Testis (tissue), 3 donors: Measurements from ENCODE around the gene CD300LF. TPM values are rescaled to one million over a fixed set of nuclear protein-coding genes. Genes with fewer than 3 reads are reported as not detected.

Experiments
- DNase-seq: peaks from one replicate; pipeline ENCODE4 v3.0.0-alpha.2; 2019
- H3K27ac ChIP-seq, 2 donors: fragments of 200-600 bp; sonication (generic); one replicate each; pipeline ENCODE4 v1.5.1; 2019
- H3K27me3 ChIP-seq: fragments of 200-600 bp; sonication (generic); one replicate; pipeline ENCODE4 v1.5.1; 2019
- H3K36me3 ChIP-seq: fragments of 200-600 bp; sonication (generic); one replicate; pipeline ENCODE4 v1.5.1; 2017; ENCODE audit warnings: low read depth; ENCODE audit errors: missing control alignments
- H3K4me1 ChIP-seq: fragments of 200-600 bp; sonication (generic); one replicate; pipeline ENCODE4 v1.5.1; 2019
- H3K4me3 ChIP-seq, 2 donors: fragments of 200-600 bp; sonication (generic); one replicate each; pipeline ENCODE4 v1.5.1; 2017 to 2019
- H3K9me3 ChIP-seq: fragments of 200-600 bp; sonication (generic); one replicate; pipeline ENCODE4 v1.5.1; 2017
- CTCF ChIP-seq, 3 experiments: fragments of 450-650 bp in 2 of 3; fragments of 200-600 bp in 1 of 3; sonication (generic) in 1 of 3; IDR thresholded peaks; one replicate each; pipeline ENCODE4 v1.5.1; 2016 to 2019; ENCODE audit warnings: antibody characterized with exemption in 3 of 3, mild to moderate bottlenecking in 2 of 3, moderate library complexity in 1 of 3
- POLR2A ChIP-seq: fragments of 450-650 bp; IDR thresholded peaks from one replicate; pipeline ENCODE4 v1.6.1; 2017; ENCODE audit warnings: antibody characterized with exemption, mild to moderate bottlenecking, moderate library complexity
- WGBS, 2 donors: methylation state at CpG; one replicate each; pipeline ENCODE4 v1.1.5; 2018; 5-methylcytosine and 5-hydroxymethylcytosine counted together
- intact Hi-C: fragments of 100-400 bp; cut with DNase I; formaldehyde crosslinking; loops from one replicate; pipeline ENCODE4 v1.15.1; 2023; ENCODE audit warnings: low total_unique reads
- polyA plus RNA-seq: library from polyadenylated mRNA; stranded (reverse); fragments of 350-450 nt; fragmentation: Illumina TruSeq; extraction: RNeasy Lipid Tissue Mini Kit (QIAGEN cat#74804); gene quantifications from one replicate; pipeline ENCODE4 v1.2.3, GENCODE V29; 2014; ENCODE audit warnings: low read depth, low replicate concordance; ENCODE audit not compliant: insufficient read depth
- total RNA-seq, 2 donors: library from RNA; depleted of rRNA; stranded (reverse); fragments of >200 nt; gene quantifications; one replicate each; pipeline ENCODE4 v1.2.3, GENCODE V29; 2016

Gene CD300LF
- total and polyA plus RNA-seq, 3 donors from 2014 or later, result 0.43 to 1.1 (median 0.79) TPM

- no peak for TF ChIP-seq CTCF (IDR thresholded peaks at IDR 0.05)
- no peak for TF ChIP-seq POLR2A
- no peak for DNase-seq
- H3K36me3 ChIP-seq, result no peaks in the 10 kb centered on the region
- intact Hi-C loops, result no loop called here
- no peak overlapping the region for H3K4me3 ChIP-seq
- no peaks in the 10 kb centered on the region for H3K4me1 ChIP-seq
- H3K9me3 ChIP-seq, result no peaks in the 10 kb centered on the region
- H3K27me3 ChIP-seq, result no peaks in the 10 kb centered on the region
- H3K27ac ChIP-seq, result no peak overlapping the region
- WGBS, 2 donors, result 68 to 72% methylated on average over 5 of the region's 5 CpGs
These were observed 11.2 kb upstream of the CD300LF start for GRCh38 chr17:74723891-74724290.

GRCh38 chr17:74722782-74723181 is 10.1 kb upstream of the CD300LF start:
- Histone ChIP-seq H3K9me3 (no peaks in the 10 kb centered on the region), H3K4me3 (no peak overlapping the region), H3K36me3 (no peaks in the 10 kb centered on the region), H3K27me3 (no peaks in the 10 kb centered on the region), H3K27ac (no peak overlapping the region), H3K4me1 (no peaks in the 10 kb centered on the region)
- TF ChIP-seq CTCF (IDR thresholded peaks at IDR 0.05) (no peak), POLR2A (no peak)
- WGBS, 2 donors, result 90 to 93% methylated on average over 4 of the region's 4 CpGs
- no peak for DNase-seq
- intact Hi-C loops, result no loop called here

- no peaks in the 10 kb centered on the region for H3K9me3 ChIP-seq
- no peak for DNase-seq
- H3K36me3 ChIP-seq, result no peaks in the 10 kb centered on the region
- 86 to 96% methylated on average over 4 of the region's 4 CpGs for WGBS, 2 donors
- no peak overlapping the region for H3K27ac ChIP-seq
- intact Hi-C loops, result no loop called here
- H3K4me3 ChIP-seq, result no peak overlapping the region
- TF ChIP-seq CTCF (IDR thresholded peaks at IDR 0.05) (no peak), POLR2A (no peak)
- H3K27me3 ChIP-seq, result no peaks in the 10 kb centered on the region
- H3K4me1 ChIP-seq, result no peaks in the 10 kb centered on the region
These were observed 7.8 kb upstream of the CD300LF start for GRCh38 chr17:74720506-74720905.

GRCh38 chr17:74715144-74715543 is 2.4 kb upstream of the CD300LF start:
- no peaks in the 10 kb centered on the region for H3K4me1 ChIP-seq
- no peaks in the 10 kb centered on the region for H3K9me3 ChIP-seq
- TF ChIP-seq POLR2A (no peak), CTCF (IDR thresholded peaks at IDR 0.05) (no peak)
- H3K36me3 ChIP-seq, result no peaks in the 10 kb centered on the region
- H3K27ac ChIP-seq, result no peak overlapping the region
- DNase-seq, result peak; percentile 17
- 37 to 45% methylated on average over 4 of the region's 4 CpGs for WGBS, 2 donors
- no peaks in the 10 kb centered on the region for H3K27me3 ChIP-seq
- intact Hi-C loops, result no loop called here
- no peak overlapping the region for H3K4me3 ChIP-seq

GRCh38 chr17:74713171-74713755 is 540 bp upstream of the CD300LF start:
- no peaks in the 10 kb centered on the region for H3K4me1 ChIP-seq
- TF ChIP-seq POLR2A (no peak), CTCF (IDR thresholded peaks at IDR 0.05) (no peak)
- H3K27ac ChIP-seq, result no peak overlapping the region
- no peak for DNase-seq
- no peak overlapping the region for H3K4me3 ChIP-seq
- no peaks in the 10 kb centered on the region for H3K27me3 ChIP-seq
- intact Hi-C loops, result loop anchor here (5.0 kb wide), 1 partner anchor 49 kb away; no protein-coding TSS in a partner anchor
- H3K9me3 ChIP-seq, result no peaks in the 10 kb centered on the region
- 86 to 90% methylated on average over 12 of the region's 12 CpGs for WGBS, 2 donors
- no peaks in the 10 kb centered on the region for H3K36me3 ChIP-seq
